Activated CD4-positive, CD25-positive, alpha-beta regulatory T cell (primary cell): Measurements from ENCODE around the gene DDX46.
A peak's percentile ranks its signal among the peaks of the same experiment; 100 is the strongest.
"Not testable (repeated sequence)": the region's sequence is repeated elsewhere in the genome, so short reads cannot be mapped to it uniquely, and the experiment has no call there.

ENCODE experiments used
- DNase-seq, 4 experiments: peaks; one replicate each; lab custom pipeline; 2025; lab: John Stamatoyannopoulos, UW

Gene DDX46

GRCh38 chr5:134845335-134845851 is 86.8 kb downstream of the DDX46 start:
- DNase-seq: no peak

- DNase-seq: peak; percentile 79 to 90 (median 84)
Observed at GRCh38 chr5:134845852-134846640, 87.5 kb downstream of the DDX46 start, which contains the start of gene C5orf24. Gene C5orf24 (plus strand): TSS chr5:134845968. CDS start chr5:134854901, 8,933 bp downstream.

GRCh38 chr5:134846641-134846960 is 88.0 kb downstream of the DDX46 start:
- no peak for DNase-seq

GRCh38 chr5:134849434-134849933 is 90.9 kb downstream of the DDX46 start:
- not testable (repeated sequence) for DNase-seq

GRCh38 chr5:134851307-134851923 is 92.8 kb downstream of the DDX46 start:
- no peak for DNase-seq

- DNase-seq: not testable (repeated sequence)
Observed at GRCh38 chr5:134856465-134856864, 97.9 kb downstream of the DDX46 start.

- no peak for DNase-seq
Observed at GRCh38 chr5:134857401-134857800, 98.8 kb downstream of the DDX46 start.

- no peak for DNase-seq
Observed at GRCh38 chr5:134864707-134865106, 106.1 kb downstream of the DDX46 start.

- DNase-seq: no peak
Observed at GRCh38 chr5:134873494-134873893, 114.9 kb downstream of the DDX46 start.

- DNase-seq: peak; percentile 55 to 75 (median 65)
Observed at GRCh38 chr5:134873987-134874830, 115.6 kb downstream of the DDX46 start, which contains the start of gene TXNDC15. Gene TXNDC15 (plus strand): TSS chr5:134874371. CDS start chr5:134874428, 57 bp downstream.

- no peak for DNase-seq
Observed at GRCh38 chr5:134874831-134875655, 116.5 kb downstream of the DDX46 start.

- DNase-seq: no peak
Observed at GRCh38 chr5:134877159-134877558, 118.6 kb downstream of the DDX46 start.

GRCh38 chr5:134878403-134878802 is 119.8 kb downstream of the DDX46 start:
- DNase-seq: no peak

GRCh38 chr5:134879456-134879855 is 120.9 kb downstream of the DDX46 start:
- DNase-seq: no peak
